Loucy (cell line): Measurements from ENCODE around the gene FAM222A.

Experiments used
- CTCF ChIP-seq: fragments of 200-600 bp; sonication (generic); conservative IDR thresholded peaks from 2 replicates; pipeline ENCODE4 v1.5.1; 2014; ENCODE audit warnings: mild to moderate bottlenecking, antibody characterized with exemption, low read length
- EZH2phosphoT487 ChIP-seq: fragments of 200-600 bp; IDR thresholded peaks from 2 replicates; pipeline ENCODE4 v1.6.1; 2018; ENCODE audit warnings: antibody characterized with exemption, mild to moderate bottlenecking, moderate library complexity, borderline replicate concordance

GRCh38 chr12:109679501-109680263, 33.9 kb upstream of the FAM222A start:
- TF ChIP-seq CTCF, result no peak
- TF ChIP-seq EZH2phosphoT487, result no peak
